Astrocyte of the spinal cord (primary cell): ENCODE results near the gene NUS1.
"Not testable (repeated sequence)": the region's sequence is repeated elsewhere in the genome, so short reads cannot be mapped to it uniquely, and the experiment has no call there.

Experiments
- DNase-seq: peaks from one replicate; pipeline ENCODE4 v3.0.0; 2011; ENCODE audit warnings: low read depth, low spot score
- H3K4me3 ChIP-seq: 2 replicates; pipeline ENCODE4 v1.5.1; 2011; ENCODE audit warnings: low read depth, mild to moderate bottlenecking, low read length, moderate library complexity
- CTCF ChIP-seq: IDR thresholded peaks from 2 replicates; pipeline ENCODE4 v1.5.1; 2012; ENCODE audit warnings: low read depth, mild to moderate bottlenecking, low read length, inconsistent platforms
- in situ Hi-C: cut with HindIII; loops from 2 replicates; pipeline ENCODE4 v1.10.0; 2017; ENCODE audit warnings: low sequenced_read_pairs

The NUS1 gene

GRCh38 chr6:117681162-117681741 lies 6.0 kb downstream of the NUS1 start:
- DNase-seq = no peak
- in situ Hi-C loops = no loop called here
- H3K4me3 ChIP-seq = no peak overlapping the region
- no peak for TF ChIP-seq CTCF

DNA sequence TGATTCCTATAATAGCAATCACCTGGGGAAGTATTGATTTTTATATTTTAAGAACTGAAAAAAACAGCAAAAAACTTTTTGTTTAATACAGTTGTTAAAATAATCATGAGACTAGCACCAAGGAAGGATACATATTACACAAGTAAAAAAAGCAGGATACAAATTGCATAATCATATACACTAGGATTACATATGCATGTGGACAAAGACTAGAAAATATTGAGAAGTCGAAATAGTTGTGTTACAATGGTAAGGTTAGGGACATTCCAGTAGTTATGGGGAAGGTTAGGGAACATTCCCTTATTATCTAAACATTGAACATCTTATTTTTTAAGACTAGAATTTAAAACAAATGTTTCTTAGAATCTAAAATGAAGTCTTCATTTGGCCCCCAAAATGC lies 9.5 kb downstream of the NUS1 start:
- in situ Hi-C loops = no loop called here
- no peak for DNase-seq
- H3K4me3 ChIP-seq = no peak overlapping the region
- TF ChIP-seq CTCF = no peak

GRCh38 chr6:117685359-117685758 lies 10.1 kb downstream of the NUS1 start:
- H3K4me3 ChIP-seq = no peak overlapping the region
- DNase-seq = no peak
- in situ Hi-C loops = no loop called here
- no peak for TF ChIP-seq CTCF

- DNase-seq = no peak
- in situ Hi-C loops = no loop called here
- TF ChIP-seq CTCF = no peak
- H3K4me3 ChIP-seq = no peak overlapping the region
Measured at GRCh38 chr6:117687021-117687648, 11.9 kb downstream of the NUS1 start.

GRCh38 chr6:117689584-117689983 lies 14.3 kb downstream of the NUS1 start:
- in situ Hi-C loops, H3K4me3 ChIP-seq, DNase-seq: not testable (repeated sequence)

- no peak for TF ChIP-seq CTCF
- DNase-seq = no peak
- in situ Hi-C loops = no loop called here
- no peak overlapping the region for H3K4me3 ChIP-seq
Measured at GRCh38 chr6:117706504-117706903, 31.2 kb downstream of the NUS1 start.

DNA sequence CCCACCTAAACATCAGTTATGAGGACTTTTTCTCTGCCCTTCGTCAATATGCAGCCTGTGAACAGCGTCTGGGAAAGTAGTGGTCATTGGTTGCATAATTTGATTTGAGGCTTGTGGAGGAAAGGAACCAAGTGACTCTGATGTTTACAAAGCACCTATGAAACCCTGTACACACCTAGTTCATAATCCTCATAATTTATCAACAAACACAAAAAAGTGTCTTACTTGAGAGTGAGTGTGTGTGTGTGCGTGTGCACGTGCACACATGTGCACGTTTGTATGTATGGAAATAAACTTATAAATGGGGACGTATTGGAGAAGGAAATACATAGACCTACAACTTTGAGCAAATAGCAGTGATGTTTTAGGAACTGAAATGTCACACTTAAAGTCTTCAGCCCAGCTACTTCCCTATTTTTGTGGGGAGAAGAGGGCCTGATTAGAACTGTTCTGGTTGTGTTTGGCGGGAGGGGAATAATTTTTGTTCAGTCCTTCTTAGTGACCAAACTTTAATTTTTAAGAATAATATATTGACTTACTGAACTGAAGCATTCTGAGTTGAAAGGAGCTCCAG lies 31.8 kb downstream of the NUS1 start:
- DNase-seq, in situ Hi-C loops, H3K4me3 ChIP-seq: not testable (repeated sequence)
